C1 segment of cervical spinal cord (tissue), 14 donors: ENCODE measurements around the gene ROR2.

ENCODE experiments used
- DNase-seq, 14 donors: peaks; one replicate each; lab custom pipeline; 2025; lab: John Stamatoyannopoulos, UW

Gene ROR2

DNA sequence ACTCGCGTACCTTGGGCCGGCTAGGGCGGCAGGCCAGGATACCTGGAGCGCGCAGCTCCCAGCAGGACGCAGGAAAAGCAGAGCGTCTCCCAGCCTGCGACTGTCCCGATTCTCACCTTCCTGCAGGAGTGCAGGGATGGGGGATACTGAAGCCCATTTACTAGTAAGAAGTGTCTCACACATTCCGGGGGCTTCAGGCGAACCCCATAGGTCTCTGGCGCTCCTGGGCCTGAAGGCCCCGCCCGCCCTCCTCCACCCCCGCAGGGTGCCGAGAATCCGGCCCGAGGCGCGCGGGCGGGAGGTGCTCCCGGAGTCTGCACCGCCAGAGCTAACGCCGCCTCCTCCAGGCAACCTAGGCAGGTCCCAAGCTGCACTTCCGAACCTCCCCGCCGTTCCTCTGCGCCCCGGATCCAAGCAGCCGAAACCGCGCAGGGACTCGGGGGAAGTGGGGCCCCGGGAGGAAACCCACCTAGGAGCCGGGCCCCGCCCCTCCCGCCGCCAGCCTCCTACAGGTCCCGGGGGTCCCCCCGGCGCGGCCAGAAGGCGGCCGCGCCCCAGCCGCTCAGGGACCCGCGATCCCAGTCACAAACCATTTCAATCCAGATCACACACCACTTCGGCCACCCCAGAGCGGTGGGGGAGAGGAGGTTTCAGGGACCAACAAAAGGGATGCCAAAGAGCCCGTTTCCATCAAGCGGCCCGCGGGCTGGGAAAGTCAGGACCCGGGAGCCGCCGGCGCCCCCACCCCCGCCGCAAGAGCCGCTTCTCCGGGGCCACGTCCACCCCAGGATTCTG lies 1.2 kb downstream of the ROR2 start:
- DNase-seq, result no peak

DNA sequence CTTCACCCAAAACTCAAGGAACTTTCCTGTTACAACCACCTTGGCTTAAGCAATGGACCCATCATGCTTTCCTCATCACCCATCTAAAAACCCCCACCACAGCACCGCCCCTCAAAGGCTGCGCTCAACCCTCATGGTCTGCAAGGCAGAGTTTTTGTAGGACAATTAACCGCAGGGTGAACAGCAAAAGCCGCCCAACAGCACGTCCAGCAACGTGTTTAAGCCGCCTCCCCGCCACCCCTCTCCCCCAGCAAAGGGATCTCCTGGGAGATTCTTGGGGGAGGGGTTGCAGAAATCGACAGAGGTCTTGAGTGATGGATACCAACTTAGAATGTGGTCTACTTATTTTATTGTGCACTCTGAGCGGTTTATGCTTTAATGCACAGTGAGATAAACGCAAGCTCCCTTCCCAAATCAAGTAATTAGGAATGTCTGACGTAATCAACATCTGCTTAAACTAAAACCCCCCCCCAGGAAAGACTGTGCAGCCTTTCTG lies 1.9 kb downstream of the ROR2 start:
- no peak for DNase-seq

DNA sequence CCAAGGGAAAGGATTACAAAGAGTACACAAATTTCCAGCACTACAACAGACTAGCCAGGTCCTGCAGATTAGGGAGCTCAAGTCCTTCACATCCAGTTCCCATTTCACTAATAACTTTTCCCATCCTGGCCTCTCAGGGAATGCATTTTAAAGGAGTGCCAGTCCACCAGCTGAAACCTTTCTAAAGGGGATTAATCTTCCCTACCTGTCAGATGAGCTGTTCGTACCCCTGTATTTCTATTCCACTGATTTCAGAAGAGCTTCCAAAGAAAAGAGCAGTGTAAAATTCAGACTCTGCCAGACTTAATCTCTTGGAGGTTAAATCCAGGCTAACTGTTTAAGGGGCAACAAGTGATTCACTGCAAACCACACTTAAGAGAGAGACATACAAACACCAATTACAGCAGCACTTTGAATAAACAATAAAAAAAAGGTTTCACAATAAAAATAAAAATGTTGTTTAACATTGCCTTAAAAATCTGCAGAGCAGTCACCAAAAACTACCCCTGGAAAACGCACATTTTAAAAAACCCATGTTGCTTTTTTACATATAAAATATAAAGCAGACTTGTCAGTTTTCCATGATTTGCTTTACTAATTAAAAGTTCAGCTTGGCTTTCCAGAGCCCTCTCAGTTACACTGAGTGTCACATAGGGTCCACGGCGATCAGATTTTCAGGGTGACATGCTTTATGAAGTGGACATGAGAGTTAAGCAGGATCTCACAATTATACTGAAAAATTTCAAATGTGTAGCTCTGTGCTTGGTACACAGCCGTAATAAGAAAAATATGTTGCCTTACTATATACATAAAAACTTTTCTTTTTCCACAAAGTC lies 3.2 kb downstream of the ROR2 start:
- DNase-seq, result no peak

DNA sequence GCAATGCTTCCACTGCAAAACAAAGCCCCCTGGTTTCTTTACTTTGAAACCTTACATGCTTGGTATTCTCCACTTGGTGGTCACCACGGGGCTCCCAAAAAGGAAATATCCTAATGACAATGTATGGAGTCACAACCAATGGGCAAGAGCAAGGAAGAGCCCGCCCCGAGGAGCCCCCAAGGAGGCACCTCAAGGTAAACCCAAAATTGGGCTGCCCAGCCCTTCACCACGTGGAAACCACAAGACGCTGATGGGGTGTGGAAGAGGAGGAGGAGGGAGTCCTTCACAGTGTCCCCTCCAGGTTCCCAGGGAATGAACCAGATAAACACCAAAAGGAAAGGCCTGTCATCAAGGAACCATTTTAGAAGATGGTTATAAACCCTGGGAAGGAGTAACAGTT lies 3.8 kb downstream of the ROR2 start:
- DNase-seq, result no peak

DNA sequence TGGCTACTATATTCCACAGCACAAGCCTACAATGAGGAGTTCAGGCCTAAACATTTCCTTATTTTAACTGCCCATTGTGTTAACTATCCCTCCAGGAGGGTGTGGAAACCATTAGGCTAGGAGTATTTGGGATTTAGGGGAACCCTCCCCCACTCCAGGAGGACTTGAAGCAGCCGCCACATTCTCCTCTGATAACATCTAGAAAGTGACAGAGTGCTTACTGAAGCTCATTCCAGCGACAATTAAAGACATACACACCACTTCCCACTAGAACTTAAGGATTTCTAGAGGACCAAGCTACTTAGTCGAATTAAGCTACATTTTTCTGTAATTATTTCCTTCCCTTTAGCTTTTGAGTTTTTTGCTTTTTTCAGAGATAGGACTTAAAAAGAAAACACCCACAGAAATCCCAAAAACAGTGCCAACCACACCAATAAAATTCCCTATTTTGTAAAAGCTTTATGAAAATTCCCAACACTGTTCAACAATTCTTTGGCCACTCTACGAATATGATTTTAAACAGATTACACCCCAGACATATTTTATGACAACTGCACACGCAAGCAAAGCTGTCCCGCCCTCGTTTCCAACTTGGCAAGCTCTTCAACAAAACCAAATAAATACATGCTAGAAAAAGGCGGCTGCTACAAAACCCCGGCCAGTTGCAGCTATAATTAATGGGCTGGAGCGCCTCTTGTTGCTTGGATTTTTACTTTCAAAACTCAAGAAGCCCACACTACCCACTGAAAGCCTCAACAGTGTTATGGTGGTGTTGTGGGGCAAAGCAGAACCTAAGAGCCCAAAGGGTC lies 4.5 kb downstream of the ROR2 start:
- DNase-seq, result no peak

DNA sequence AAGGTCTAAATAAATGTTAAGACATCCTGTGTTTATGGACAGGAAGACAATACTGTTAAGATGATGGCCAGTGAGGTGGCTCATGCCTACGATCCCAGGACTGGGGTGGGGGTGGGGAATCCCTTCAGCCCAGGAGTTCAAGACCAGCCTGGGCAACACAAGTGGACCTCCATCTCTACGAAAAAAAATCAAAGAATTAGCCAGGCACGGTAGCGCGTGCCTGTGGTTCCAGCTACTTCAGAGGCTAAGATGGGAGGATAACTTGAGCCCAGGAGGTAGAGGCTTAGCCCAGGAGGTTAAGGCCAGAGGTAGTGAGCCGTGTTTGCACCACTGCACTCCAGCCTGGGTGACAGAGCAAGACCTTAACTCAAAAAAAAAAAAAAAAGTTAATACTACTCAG lies 5.3 kb downstream of the ROR2 start:
- no peak for DNase-seq

DNA sequence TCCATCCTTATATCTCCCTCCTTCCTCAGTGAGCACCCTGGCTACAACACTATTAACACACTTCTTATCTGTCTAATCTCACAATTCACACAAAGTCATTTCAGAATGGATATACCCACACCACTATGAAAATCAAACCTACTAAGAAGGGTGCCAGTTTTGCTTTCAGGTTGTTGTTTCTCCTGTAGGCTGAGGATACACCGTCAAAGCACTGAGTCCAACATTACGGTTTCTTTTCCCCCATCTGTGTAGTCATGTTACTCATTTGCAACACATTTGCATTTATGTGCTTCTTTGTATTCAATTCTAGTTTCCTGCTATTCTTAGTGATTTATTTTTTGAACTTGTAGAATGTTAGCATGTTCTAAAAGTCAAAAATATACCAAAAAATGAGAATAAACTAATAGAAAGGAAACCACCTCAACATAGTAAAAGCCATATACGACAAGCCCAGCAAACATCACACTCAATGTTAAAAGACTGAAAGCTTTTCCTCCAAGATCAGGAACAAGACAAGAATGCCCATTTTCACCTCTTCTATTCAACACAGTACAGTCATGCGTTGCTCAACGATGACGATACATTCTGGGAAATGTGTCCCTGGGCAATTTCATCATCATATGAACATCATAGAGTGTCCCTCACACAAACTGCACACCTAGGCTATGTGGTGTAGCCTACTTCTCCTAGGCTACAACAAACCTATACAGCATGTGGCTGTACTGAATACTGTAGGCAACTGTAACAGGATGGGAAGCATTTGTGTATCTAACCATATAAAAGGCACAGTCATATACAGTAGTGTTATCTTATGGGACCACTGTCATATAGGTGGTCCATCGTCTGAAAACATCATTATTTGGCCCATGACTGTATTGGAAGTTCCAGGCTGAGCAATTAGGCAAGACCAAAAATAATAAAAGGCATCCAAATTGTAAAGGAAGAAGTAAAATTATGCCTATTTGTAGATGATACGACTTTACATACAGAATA lies 6.3 kb downstream of the ROR2 start:
- no peak for DNase-seq

DNA sequence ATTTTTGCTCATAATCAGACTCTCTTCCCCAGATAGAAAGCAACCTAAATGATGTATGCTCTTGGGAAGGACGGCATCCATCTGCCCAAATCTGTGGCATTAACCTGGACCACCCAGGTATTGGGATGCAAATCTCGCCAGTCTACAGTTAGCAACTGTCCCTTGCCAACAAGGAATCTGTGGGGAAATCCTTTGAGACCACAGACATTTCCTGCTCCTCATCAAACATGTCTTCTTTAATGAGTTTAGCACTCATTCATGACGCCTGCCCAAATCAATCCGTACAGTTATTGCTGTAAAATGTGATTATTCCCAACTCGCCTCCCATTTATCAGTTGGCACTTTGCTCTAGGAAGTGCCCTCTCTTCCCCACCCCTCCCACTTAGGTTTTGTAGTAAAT lies 7.8 kb downstream of the ROR2 start:
- DNase-seq, result no peak

DNA sequence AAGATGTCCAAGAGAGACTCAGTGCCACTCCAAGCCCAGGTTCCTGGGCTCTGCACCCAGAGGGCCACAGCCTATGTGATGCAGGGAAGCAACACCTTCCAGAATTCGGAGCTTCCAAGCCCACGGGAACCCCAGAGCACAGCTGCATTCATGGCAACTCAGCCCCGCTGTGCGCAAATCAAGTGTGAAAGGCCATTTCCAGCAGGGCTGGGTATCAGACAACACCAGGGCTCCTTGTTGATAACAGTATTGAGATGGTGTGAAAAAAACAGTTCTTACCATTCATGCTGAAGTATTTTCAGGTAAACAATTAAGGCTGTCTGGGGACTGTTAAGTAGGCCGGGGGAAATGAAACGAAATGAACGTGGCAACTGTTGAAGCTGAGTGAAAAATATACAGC lies 10.1 kb downstream of the ROR2 start:
- no peak for DNase-seq

DNA sequence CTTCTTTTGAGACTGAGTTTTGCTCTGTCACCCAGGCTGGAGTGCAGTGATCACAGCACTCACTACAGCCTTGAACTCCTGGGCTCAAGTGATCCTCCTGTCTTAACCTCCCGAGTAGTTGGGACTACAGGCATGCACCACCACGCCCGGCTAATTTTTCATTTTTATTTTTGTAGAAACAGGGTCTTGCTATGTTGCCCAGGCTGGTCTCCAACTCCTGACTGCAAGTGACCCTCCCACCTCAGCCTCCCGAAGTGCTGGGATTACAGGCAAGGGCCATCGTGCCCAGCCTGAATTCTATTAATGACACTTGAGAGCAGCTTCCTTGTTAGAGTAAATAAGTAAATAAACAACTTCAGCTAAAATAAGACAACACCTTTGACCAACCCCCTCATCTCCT lies 12.3 kb downstream of the ROR2 start:
- DNase-seq, result no peak

DNA sequence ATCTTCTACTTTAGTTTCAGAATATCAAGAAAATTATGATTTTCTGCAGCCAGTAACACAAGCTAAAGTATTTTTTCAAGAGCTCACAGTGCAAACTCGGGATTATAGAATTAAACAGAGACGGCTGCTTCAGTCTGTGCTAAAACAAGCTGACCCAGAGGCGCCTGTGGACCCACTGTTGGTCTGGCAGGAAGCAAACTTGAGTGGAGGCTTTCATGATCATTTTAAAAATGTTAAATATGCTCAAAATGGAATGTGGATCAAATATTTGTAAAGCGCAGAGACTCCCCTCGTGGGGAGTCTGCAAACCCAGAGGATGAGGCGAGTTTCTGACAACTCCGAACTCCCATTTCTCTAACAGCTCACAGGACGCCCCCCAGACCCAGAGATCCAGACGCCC lies 13.0 kb downstream of the ROR2 start:
- DNase-seq, result no peak

DNA sequence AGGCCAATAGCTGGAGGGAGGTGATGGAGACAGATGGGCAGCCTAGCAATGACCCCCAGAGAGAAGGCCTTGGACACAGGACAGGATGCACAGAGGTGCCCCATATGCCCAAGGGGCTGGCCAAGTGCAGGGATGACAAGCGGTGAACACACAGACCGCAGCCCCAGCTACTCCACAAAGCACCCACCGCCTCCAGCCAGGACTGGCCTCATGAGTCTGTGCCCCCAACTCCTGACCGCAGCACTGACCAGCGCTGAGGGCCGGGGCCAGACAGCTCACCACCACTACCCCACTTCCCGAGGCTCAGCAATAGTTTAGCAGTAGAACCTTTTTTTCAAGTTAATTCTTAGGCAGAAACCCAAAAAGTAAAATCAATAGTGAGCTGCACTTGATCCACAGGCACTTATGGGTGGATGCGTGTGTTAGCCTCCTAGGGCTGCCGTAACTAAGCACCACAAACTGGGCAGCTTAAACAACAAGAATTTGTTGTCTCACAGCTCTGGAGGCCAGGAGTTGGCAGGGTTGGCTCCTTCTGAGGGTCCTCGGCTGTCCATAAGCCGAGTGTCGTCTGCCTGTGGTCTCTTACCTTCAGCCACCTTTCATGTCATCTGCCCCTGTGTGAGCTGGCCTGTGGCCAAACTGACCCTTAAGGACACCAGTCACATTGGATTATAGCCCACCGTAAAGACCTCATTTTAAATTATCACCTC lies 14.1 kb downstream of the ROR2 start:
- DNase-seq, result no peak

DNA sequence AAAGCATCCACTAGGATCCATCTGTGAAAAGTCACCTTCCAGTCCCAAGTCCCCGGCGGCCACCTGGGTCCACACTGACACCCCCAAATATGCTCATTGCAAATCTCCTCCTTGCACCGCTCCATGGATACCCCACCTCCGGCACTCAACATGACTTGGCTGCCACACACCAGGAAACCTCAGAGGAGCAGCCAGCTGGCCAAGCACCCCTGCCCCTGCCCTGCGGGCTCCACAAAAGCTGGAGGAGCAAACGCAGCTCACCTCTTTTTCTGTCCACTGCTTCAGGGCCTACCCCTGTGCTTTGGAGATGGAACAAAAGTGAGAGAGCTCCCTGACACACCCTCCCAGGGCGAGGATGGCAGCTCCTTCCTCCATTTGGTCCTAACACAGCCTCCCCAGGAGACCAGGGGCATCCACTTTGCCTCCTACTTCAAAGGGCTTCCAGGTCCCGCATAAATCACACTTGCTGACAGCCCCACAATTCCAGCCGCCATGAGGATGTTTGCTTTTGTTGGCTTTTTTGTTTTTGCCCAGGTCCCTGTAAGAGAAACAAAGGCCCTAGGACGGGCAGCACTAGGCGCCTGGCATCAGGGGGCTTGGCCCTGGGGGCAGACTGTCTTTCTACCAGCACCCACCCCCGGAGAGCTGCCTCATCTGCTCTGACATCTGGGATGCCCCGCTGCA lies 14.8 kb downstream of the ROR2 start:
- DNase-seq, result no peak

DNA sequence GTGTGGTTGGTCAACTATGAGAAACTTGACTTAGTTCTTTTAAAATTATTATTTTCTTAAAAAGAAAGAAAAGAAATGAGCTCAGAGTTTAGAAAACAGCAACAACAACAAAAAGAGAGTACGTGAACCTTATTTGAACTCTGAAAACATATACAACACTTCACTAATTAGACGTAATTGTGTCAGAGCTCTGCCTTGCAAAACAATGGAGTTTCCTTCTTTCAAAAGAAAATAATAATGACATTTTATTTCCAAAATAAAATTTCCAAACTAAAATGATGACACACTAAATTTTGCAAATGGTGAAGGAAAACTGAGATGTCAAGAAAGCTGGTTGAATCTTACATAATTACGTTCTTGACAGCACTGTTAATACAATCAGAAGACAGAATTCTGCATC lies 15.4 kb downstream of the ROR2 start:
- no peak for DNase-seq

DNA sequence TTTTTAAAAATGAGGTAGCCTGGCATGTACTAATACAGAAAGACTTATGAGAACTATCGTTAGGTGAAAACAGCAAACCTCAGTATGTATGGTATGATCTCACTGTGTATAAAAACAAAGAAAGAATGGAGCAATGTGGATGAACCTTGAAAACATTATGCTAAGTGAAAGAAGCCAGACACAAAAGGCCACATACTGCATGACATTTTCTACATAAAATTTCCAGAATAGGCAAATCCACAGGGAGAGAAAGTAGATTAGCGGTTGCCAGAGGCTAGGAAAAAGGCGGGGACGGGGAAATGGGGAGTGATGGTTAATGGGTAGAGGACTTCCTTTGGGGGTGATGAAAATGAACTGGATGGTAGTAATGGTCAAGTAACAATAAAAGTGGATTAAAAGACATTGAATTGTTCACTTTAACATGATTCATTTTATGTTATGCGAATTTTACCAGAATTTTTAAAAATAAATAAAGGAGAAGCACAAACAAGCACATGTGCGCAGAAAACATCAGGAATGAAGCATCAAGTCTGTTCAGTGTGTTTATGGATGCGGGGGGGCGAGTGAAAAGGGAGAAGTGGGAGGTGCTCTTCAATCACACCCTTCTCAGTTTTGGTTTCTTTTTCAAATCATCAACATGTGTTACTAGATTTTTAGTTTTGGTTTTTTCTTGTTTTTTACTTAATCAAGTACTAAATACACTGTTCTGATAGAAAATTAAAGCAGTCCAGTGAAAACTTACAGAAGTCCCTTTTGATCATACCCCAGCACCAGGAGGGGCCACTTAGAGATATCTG lies 16.3 kb downstream of the ROR2 start:
- DNase-seq, result no peak

DNA sequence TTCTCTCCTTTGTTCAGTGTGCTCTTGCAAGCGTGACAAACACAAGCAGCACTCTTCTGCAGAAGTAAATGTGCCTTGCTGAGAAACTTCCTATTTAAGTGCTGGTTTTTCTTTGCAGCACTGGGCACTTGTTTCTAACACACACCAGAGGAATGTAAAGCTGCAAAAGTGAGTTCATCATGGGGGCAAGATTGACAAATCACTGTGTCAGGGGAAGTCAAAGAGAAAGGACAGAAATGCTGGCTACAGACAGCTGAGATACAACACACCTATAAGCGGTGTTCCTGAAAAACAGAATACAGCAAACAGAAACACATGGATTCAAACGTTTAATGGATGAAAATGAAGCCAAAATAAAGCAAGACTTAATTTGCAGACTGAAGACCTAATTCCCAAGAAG lies 19.6 kb downstream of the ROR2 start:
- no peak for DNase-seq

DNA sequence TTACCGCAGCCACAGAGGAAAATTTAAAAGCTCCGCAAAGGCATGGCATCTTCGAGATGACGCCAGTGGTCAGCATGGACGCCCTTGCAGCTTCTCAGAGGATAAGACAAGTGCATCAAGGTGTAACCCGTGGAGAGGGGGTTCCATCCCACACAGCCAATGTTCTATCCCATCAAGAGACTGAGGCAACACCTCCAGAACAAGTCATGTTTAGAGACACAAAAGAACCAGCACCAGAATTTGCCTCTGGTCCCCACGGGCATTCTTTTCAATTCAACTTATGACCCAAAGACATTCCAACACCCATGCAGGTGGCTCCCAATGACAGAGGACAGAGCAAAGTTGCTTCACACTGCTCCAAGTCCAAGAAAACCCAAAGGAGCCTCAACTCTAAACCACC lies 20.7 kb downstream of the ROR2 start:
- DNase-seq, result no peak

DNA sequence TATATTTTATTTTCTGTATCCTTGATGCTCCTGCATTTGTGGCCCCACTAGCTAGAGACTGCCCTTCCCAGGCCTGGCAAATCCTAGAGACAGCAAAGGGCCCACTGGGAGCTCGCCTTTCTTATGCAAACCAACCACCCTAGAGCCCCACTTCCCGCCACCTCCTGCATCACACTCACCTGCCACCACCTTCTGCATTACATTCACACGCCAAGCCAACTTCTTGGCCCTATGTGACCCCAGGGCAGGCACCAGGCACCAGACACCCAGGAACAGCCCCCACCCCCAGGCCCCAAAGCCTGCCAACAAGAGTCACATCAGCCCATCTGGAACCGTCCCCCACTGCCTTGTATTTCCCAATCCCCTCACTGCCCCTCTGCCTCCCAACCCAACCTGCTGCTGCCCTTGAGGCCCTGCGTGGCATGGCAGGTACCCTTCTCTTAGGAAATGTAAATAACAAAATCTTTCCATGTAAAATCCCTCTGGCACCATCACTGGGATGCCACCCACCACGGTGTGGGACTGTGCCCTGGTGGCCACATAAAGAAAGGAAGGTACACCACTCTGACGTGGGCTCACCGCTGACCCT lies 22.0 kb downstream of the ROR2 start:
- no peak for DNase-seq
